GM21529 (cell line): Measurements from ENCODE around the gene TARS2.

Experiments used
- ATAC-seq: cut with Tn5 transposase; IDR thresholded peaks from one replicate; pipeline ENCODE4 v1.9.1; 2021; ENCODE audit not compliant: unreplicated experiment

TARS2 gene

GRCh38 chr1:150507912-150508864, 21.0 kb downstream of the TARS2 start, which contains the start of gene ECM1:
Gene ECM1, plus strand, starts transcription at chr1:150508109. Its CDS starts 101 bp downstream, at chr1:150508210.
- no peak for ATAC-seq

DNA sequence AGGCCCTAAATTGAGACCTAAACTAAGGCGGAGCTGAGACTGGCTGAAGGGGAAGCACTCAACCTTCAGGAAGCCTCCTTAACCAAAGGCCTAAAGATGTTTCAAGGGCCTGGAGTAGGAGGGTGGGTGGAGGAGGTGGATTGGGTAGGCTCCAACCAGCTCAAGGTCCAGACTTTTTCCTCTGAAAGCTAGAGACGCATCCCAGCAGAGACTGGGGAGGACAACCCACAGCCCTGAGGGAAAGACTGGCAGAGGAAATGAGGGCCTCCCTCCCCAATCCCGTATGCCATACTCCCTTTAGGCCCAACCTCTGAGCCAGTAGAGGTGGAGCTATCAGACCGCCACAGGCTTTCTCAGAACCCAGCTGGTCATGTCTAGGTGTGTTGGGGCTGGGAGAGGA, 21.8 kb downstream of the TARS2 start:
- no peak for ATAC-seq

- ATAC-seq: no peak
These were observed 24.3 kb downstream of the TARS2 start for GRCh38 chr1:150511551-150511950.

DNA sequence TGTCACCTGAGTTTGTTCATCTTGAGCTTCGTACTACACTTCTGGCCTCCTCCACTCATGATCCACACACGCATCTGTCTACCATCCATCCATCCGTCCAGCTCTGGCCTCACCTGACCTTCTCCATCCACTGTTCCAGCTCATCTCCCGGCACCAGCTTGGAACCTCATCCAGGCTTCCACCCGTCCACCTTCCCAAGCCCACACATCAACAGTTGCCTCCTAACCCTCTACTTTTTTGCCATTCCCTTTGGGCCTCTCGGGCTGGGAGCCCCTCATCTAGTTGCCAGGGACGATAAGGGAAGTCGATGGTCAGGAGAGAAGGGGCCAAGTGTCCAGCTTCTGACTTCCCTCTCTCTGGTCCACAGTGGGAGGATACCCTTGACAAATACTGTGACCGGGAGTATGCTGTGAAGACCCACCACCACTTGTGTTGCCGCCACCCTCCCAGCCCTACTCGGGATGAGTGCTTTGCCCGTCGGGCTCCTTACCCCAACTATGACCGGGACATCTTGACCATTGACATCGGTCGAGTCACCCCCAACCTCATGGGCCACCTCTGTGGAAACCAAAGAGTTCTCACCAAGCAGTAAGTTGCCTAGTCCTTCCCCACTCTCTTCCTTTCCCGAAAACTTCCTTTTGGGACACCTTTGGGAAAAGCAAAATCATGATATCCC, 24.9 kb downstream of the TARS2 start:
- no peak for ATAC-seq

DNA sequence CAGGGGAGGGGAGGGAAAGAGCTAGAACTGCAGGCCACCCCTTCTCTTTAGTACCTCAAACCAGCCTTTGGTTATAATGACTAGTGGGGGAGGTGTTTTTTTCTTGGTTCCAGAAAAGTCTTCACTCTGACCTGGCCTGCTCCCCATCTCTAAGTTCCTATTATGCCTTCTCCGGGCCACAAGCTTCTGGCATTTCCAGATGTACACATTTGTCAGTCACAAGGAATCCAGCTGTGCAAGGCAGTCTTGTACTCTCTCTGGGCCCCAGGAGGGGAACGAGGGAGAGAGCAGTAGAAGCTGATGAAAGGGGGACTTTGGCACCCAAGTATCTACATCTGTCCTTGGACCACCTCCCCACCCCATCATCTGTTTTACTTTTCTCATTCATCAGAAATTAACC, 25.6 kb downstream of the TARS2 start:
- no peak for ATAC-seq

- ATAC-seq: no peak
These were observed 26.2 kb downstream of the TARS2 start for GRCh38 chr1:150513351-150513791.

DNA sequence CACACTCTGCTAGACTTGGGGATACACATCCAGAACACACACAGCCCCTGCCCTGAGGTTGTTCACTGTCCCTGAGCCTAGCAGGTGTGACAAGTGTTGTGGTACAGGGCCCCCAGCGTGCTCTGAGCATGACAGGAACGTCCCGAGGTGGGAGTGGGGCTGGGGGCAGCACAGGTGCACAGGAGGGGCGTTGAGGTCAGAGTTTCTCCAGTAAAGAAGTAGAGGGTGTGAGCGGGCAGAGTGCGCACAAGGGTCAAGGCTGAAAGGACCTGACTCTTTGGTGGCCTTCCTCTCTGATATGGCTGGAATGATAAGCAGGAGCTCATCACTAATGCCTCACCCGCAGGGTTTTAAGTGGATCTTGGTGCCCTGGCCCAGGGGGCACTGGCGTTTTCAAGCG, 27.0 kb downstream of the TARS2 start:
- no peak for ATAC-seq

DNA sequence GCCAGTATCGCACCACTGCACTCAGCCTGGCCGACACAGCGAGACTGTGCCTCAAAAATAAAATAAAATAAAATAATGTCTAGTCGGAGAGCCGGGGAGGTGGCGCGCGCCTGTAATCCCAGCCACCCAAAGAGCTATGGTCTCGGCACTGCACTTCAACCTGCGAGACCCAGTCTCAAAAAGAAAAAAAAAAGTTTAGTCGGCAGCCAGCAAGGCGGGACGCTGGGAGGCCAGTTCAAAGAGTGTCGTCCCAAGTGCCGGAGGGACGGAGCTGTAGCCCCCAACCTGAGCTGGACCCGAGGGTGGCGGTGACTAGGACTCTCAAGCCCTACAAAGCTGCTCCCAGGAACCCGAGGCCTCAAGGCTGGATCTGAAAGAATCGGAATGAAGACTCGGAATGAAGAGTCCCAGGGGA, 27.7 kb downstream of the TARS2 start:
- ATAC-seq: no peak

DNA sequence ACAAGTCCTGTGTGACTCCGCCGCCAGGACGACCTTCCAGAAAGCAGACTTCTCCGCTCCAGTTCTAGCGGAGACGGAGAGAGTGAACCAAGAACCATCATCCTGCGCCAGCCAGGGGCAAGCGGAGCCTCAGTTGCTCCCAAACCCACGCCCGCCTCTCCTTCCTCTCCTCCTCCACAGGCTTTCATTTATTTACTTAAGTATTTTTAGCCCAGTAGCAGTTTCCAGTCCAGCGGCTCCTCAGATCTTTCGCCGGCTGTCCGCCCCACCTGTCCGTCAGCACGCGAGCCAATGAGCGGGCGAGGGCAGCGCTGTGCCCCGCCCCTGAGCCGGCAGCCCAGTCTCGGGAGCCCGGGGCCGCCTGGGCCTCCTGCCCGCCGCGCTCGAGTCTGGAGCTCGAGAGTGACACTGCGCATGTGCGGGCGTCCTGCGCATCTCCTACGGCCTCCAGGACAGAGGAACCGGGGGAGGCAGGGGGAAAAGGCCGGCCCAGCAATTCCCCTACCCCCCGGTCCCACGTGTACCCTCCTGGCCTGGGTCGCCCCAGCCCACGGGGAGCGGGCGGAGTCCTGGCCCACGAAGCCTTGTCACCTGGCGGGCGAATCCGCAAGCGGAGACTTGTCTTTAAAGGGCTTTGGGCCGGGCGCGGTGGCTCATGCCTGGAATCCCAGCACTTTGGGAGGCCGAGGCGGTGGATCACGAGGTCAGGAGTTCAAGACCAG, 28.3 kb downstream of the TARS2 start, which contains the start of gene FALEC:
Gene FALEC, plus strand, starts transcription at position 425 of the 722 bp plus-strand sequence.
- peak; percentile 96 for ATAC-seq

DNA sequence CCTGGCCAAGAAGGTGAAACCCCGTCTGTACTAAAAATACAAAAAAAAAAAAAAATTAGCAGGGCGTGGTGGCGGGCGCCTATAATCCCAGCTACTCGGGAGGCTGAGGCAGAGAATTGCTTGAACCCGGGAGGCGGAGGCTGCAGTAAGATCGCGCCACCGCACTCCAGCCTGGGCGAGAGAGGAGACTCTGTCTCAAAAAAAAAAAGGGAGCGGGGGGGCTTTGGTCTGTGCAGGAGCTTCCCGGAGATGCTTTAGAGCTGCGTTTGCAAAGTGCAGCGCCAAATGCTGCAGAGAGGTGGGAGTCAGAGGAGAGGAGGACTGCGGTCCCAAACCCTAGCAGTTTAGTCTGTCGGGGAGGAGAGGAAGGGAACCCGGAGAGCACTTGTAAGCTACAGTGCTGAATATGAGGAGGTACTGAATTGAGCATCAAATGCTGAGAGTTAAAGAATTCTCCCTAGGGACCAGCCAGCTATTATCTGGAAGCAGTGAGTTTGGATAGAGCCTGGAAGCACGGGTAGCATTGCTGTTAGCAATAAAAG, 28.9 kb downstream of the TARS2 start:
- ATAC-seq: no peak

DNA sequence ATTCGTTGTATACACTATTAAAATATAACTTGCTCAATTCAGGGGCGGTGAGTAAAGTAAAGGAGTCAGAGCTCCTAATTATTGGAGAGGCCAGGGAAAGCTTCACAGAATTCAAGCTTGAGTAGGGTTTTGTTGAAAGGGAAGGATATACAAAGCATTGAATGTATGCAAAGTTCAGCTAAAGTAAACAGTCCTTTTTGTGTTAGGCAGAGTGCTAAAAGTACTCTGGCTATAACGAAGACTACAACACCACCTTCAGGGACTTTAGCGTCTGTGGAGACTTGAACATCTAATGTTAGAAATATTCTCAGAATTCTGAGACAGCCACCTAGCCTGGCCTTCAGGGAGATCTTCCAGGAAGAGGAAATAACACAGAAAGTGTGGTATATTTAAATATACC, 29.4 kb downstream of the TARS2 start:
- no peak for ATAC-seq

GRCh38 chr1:150521196-150521968, 34.2 kb downstream of the TARS2 start:
- no peak for ATAC-seq

- no peak for ATAC-seq
These were observed 38.1 kb downstream of the TARS2 start for GRCh38 chr1:150525348-150525747.

DNA sequence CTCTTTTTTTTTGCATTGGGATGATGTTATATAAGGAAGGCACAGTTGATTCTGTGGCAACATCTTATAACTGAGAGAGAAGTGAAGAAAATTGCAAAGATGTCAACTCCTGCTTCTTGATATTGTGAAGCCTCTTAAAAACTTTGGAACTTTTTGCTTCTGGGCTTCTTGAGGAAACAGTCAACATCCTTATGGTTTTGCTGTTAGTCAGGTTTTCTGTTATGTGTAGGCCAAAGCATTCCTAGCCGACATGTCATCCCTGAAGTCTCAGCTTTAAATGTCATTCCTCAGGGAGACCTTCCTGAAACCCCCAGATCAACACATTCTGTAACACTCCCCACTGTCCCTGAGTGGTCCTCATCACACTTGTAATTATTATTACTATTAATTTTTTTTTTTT, 41.0 kb downstream of the TARS2 start:
- ATAC-seq: no peak

DNA sequence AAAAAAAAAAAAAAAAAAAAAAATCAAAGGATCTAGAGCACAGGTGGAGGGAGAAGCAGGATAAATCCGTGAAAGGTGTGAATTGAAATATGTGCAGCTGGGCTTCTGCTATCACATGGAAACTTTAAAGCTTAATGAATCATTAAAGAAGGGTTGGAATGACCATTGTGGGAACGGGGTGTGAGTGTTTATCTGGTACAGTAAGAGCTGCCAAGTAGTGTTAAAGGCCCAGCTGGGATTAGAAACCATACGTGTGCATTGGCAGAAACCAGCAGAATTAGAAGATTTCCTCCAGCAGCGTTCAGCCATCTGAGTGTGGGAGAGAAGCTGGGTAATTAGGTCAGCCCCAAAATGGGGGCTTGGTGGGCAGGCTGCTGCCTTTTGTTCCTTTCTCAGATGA, 41.8 kb downstream of the TARS2 start:
- no peak for ATAC-seq

GRCh38 chr1:150530491-150531159, 43.4 kb downstream of the TARS2 start:
- no peak for ATAC-seq

- ATAC-seq: no peak
These were observed 45.6 kb downstream of the TARS2 start for GRCh38 chr1:150532860-150533259.

- ATAC-seq: no peak
These were observed 46.8 kb downstream of the TARS2 start for GRCh38 chr1:150534002-150534401.

GRCh38 chr1:150535511-150536287, 48.5 kb downstream of the TARS2 start:
- ATAC-seq: no peak
